ENCODE data around the gene CBX5. TPM values are rescaled to one million over a fixed set of nuclear protein-coding genes. Genes with fewer than 3 reads are reported as not detected.
"Not testable (repeated sequence)": the region's sequence is repeated elsewhere in the genome, so short reads cannot be mapped to it uniquely, and the experiment has no call there.

The CBX5 gene
- total RNA-seq, 1 donor from 2014 or later: 227 TPM

- H3K4me1 Mint-ChIP-seq (ENCODE audit: unreplicated experiment): peaks cover 42% of the 10 kb centered on the region
- H3K4me3 Mint-ChIP-seq: peak overlapping the region; percentile 80
- H3K27me3 Mint-ChIP-seq: peaks cover 25% of the 10 kb centered on the region
- no peak for TF ChIP-seq CTCF (conservative IDR thresholded peaks at IDR 0.05)
- H3K9me3 Mint-ChIP-seq: no peaks in the 10 kb centered on the region
- no peak for DNase-seq (ENCODE audit: extremely low spot score, unreplicated experiment)
- H3K36me3 Mint-ChIP-seq: no peaks in the 10 kb centered on the region
- peak overlapping the region; percentile 93 for H3K27ac Mint-ChIP-seq
Measured at GRCh38 chr12:54195737-54196347, 84.1 kb downstream of the CBX5 start.

GRCh38 chr12:54195080-54195736, 84.7 kb downstream of the CBX5 start:
- peak overlapping the region; percentile 93 for H3K27ac Mint-ChIP-seq
- peak overlapping the region; percentile 80 for H3K4me3 Mint-ChIP-seq
- H3K9me3 Mint-ChIP-seq: no peaks in the 10 kb centered on the region
- H3K4me1 Mint-ChIP-seq (ENCODE audit: unreplicated experiment): peaks cover 47% of the 10 kb centered on the region
- TF ChIP-seq CTCF (conservative IDR thresholded peaks at IDR 0.05): no peak
- peaks cover 25% of the 10 kb centered on the region for H3K27me3 Mint-ChIP-seq
- no peaks in the 10 kb centered on the region for H3K36me3 Mint-ChIP-seq
- no peak for DNase-seq (ENCODE audit: extremely low spot score, unreplicated experiment)

- not testable (repeated sequence) for H3K36me3 Mint-ChIP-seq; DNase-seq (ENCODE audit: extremely low spot score, unreplicated experiment); H3K9me3 Mint-ChIP-seq; H3K4me3 Mint-ChIP-seq
- H3K27ac Mint-ChIP-seq: peak overlapping the region; percentile 93
- H3K27me3 Mint-ChIP-seq: peaks cover 25% of the 10 kb centered on the region
- H3K4me1 Mint-ChIP-seq (ENCODE audit: unreplicated experiment): peaks cover 52% of the 10 kb centered on the region
Measured at GRCh38 chr12:54194611-54195010, 85.3 kb downstream of the CBX5 start.

GRCh38 chr12:54193434-54193833, 86.5 kb downstream of the CBX5 start:
- H3K9me3 Mint-ChIP-seq: no peaks in the 10 kb centered on the region
- peaks cover 55% of the 10 kb centered on the region for H3K4me1 Mint-ChIP-seq (ENCODE audit: unreplicated experiment)
- no peak overlapping the region for H3K4me3 Mint-ChIP-seq
- peaks cover 21% of the 10 kb centered on the region for H3K27me3 Mint-ChIP-seq
- TF ChIP-seq CTCF (conservative IDR thresholded peaks at IDR 0.05): no peak
- no peak overlapping the region for H3K27ac Mint-ChIP-seq
- no peaks in the 10 kb centered on the region for H3K36me3 Mint-ChIP-seq
- DNase-seq (ENCODE audit: extremely low spot score, unreplicated experiment): no peak

- peak; percentile 87 for TF ChIP-seq CTCF (conservative IDR thresholded peaks at IDR 0.05)
- Mint-ChIP-seq H3K36me3 (no peaks in the 10 kb centered on the region), H3K27me3 (peaks cover 17% of the 10 kb centered on the region), H3K9me3 (no peaks in the 10 kb centered on the region), H3K4me1 (ENCODE audit: unreplicated experiment) (peaks cover 53% of the 10 kb centered on the region), H3K27ac (peak overlapping the region; percentile 48), H3K4me3 (peak overlapping the region; percentile 64)
- peak; percentile 86 for DNase-seq (ENCODE audit: extremely low spot score, unreplicated experiment)
Measured at GRCh38 chr12:54191550-54192022, 88.3 kb downstream of the CBX5 start.

GRCh38 chr12:54191126-54191525, 88.8 kb downstream of the CBX5 start:
- no peaks in the 10 kb centered on the region for H3K9me3 Mint-ChIP-seq
- DNase-seq (ENCODE audit: extremely low spot score, unreplicated experiment): no peak
- peaks cover 14% of the 10 kb centered on the region for H3K27me3 Mint-ChIP-seq
- peak overlapping the region; percentile 64 for H3K4me3 Mint-ChIP-seq
- no peak for TF ChIP-seq CTCF (conservative IDR thresholded peaks at IDR 0.05)
- H3K36me3 Mint-ChIP-seq: no peaks in the 10 kb centered on the region
- peak overlapping the region; percentile 48 for H3K27ac Mint-ChIP-seq
- peaks cover 49% of the 10 kb centered on the region for H3K4me1 Mint-ChIP-seq (ENCODE audit: unreplicated experiment)
